GM19043 (cell line): ENCODE measurements around the gene RAB11FIP3.

Experiments
- ATAC-seq: cut with Tn5 transposase; IDR thresholded peaks from one replicate; pipeline ENCODE4 v1.9.1; 2021; ENCODE audit warnings: low read depth; ENCODE audit not compliant: unreplicated experiment

RAB11FIP3 gene

GRCh38 chr16:389352-389751 is 36.1 kb upstream of the RAB11FIP3 start:
- no peak for ATAC-seq

- ATAC-seq: no peak
These were observed 33.5 kb upstream of the RAB11FIP3 start for GRCh38 chr16:391885-392335.

GRCh38 chr16:392450-393030 is 32.9 kb upstream of the RAB11FIP3 start:
- ATAC-seq: no peak

GRCh38 chr16:396199-396598 is 29.2 kb upstream of the RAB11FIP3 start:
- ATAC-seq: no peak

GRCh38 chr16:396605-397004 is 28.8 kb upstream of the RAB11FIP3 start:
- ATAC-seq: no peak

GRCh38 chr16:397135-397661 is 28.3 kb upstream of the RAB11FIP3 start, which contains the start of gene NME4:
Gene NME4 (plus strand): TSS chr16:397199. CDS start chr16:397223, 24 bp downstream.
- ATAC-seq: no peak

- ATAC-seq: no peak
These were observed 27.6 kb upstream of the RAB11FIP3 start for GRCh38 chr16:397736-398332.

- no peak for ATAC-seq
These were observed 26.7 kb upstream of the RAB11FIP3 start for GRCh38 chr16:398561-399339.

- ATAC-seq: no peak
These were observed 26.0 kb upstream of the RAB11FIP3 start for GRCh38 chr16:399340-400019.

GRCh38 chr16:400061-400591 is 25.3 kb upstream of the RAB11FIP3 start:
- no peak for ATAC-seq

- ATAC-seq: no peak
These were observed 23.7 kb upstream of the RAB11FIP3 start, which contains the start of gene DECR2 for GRCh38 chr16:401468-402348. Gene DECR2 (plus strand): TSS chr16:401885. CDS start chr16:401964, 79 bp downstream.

GRCh38 chr16:404971-405486 is 20.4 kb upstream of the RAB11FIP3 start:
- no peak for ATAC-seq

GRCh38 chr16:405548-406506 is 19.6 kb upstream of the RAB11FIP3 start:
- ATAC-seq: no peak

- no peak for ATAC-seq
These were observed 18.2 kb upstream of the RAB11FIP3 start for GRCh38 chr16:407253-407652.

GRCh38 chr16:410516-411178 is 14.8 kb upstream of the RAB11FIP3 start:
- ATAC-seq: no peak

GRCh38 chr16:411576-412265 is 13.7 kb upstream of the RAB11FIP3 start:
- ATAC-seq: no peak
